GM18511 (cell line): ENCODE data around the gene SRGAP2B.
"Not testable (repeated sequence)": the region's sequence is repeated elsewhere in the genome, so short reads cannot be mapped to it uniquely, and the experiment has no call there.

Experiments
- ATAC-seq: cut with Tn5 transposase; IDR thresholded peaks from one replicate; pipeline ENCODE4 v1.9.1; 2021; ENCODE audit warnings: mild to moderate bottlenecking, moderate library complexity; ENCODE audit not compliant: unreplicated experiment

SRGAP2B gene

DNA sequence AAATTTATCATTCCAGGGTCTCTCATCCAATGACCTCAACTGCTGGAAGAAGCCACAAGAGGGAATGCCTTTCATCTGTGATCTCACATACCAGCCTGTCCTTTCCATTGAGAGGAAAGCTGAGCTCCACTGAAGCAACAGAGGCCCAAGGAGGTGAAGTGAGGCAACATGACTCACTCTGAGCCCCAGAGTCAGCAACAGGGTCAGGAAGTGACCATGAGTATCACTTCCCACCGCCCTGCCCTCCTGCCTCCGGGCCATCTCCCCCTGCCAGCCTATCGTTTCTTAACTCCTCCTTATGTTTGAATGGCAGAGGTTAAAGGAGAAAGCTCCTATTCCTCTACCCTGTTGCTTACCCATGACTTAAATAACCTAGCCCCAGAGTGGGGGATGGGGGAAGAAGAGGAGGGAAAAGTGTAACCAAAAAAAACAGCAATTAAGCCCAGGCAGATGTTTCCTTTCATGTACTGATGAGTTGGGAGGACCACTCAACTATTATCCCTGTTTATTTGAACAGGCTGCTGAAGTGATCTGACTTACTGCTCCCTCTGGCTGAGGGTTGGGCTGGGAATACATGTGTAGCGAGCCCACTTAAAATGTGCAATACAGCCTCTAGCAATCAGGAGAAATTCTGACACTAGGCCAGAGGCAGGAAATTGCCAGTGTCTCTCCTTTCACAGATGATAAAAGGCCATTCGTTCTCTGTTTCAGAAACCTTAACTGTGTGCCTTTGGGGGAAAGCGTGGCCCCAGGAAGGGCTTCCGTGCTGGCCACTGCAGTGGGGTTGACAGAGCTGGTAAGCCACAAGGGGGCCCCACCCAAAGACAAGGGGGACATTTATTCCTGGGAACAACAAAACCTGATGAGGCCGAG is 177.7 kb downstream of the SRGAP2B start:
- peak; percentile 59 for ATAC-seq

DNA sequence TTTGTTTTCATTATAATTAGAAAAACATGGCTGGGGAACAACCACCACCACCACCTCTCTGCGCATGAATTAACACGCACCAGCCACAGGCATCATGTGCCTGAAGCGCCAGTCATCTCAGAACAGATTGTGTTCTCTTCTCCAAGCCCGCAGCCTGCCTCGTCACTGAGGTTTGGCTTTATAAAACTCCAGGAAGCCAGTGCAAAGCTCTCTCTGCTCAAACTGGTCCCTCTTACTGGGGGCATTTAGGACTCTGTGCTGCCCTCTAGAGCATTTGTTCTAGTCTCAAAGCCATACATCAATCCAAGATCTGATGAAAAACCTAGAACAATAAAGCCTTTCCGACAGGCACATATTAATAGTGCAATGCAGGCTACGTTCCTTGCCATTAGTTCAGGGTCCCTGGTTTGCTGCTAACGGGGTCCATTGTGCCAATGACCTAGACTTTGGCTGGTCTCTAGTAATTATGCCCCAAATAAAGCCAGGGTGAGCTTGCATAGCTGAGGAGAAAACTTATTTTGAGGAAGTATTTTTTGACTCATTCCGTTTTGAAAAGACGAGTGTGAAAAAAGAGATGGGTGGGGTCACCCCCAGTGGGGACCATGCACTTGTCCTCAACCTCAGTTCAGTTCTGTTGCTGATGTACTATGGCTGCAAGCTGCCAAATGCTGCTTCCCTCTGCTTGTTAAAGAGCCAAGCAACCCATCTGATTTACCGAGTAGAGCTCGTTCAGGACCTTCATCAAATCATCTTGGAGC is 181.0 kb downstream of the SRGAP2B start:
- ATAC-seq, result not testable (repeated sequence)

DNA sequence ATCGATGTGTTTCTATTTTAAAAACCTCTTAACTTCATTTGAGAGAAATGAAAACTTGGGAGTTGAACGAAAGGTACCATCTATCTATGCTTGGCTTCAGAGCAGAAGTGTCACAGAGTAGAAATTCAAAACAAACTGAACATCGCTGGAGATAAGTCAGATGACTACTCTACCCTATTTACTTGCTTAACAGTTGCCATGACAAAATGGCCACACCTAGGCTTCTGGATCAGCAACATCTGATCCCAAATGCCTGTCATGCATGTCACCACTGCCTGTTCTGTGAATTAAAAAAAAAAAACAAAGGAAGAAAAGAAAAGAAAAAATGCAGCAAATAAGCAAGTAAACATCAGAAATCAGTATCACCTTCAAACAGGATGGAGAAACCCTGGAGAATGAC is 181.7 kb downstream of the SRGAP2B start:
- not testable (repeated sequence) for ATAC-seq

DNA sequence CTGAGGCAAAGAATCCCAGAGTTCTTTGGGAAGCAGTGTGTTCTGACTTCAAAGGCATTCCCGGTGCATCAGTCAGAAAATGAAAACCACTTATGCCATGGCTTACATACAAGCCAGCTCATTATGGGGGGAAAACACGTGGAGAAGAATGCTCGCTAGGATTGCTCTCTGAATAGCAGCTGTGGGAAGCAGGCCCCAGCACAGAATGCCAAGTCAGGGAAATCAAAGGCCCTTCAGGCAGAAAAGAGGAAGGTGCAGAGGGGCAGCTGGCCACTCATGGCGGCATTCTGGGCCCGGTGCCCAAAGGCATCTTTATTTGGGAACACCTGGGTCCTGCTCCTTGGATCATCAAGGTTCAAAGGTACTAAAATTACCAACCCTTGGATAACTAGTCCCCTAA is 184.4 kb downstream of the SRGAP2B start:
- ATAC-seq, result not testable (repeated sequence)

- not testable (repeated sequence) for ATAC-seq
Measured at GRCh38 chr1:144900841-144901240, 194.3 kb downstream of the SRGAP2B start.

- ATAC-seq, result not testable (repeated sequence)
Measured at GRCh38 chr1:144894454-144895201, 200.5 kb downstream of the SRGAP2B start.

GRCh38 chr1:144893710-144894438 is 201.3 kb downstream of the SRGAP2B start:
- ATAC-seq, result not testable (repeated sequence)

DNA sequence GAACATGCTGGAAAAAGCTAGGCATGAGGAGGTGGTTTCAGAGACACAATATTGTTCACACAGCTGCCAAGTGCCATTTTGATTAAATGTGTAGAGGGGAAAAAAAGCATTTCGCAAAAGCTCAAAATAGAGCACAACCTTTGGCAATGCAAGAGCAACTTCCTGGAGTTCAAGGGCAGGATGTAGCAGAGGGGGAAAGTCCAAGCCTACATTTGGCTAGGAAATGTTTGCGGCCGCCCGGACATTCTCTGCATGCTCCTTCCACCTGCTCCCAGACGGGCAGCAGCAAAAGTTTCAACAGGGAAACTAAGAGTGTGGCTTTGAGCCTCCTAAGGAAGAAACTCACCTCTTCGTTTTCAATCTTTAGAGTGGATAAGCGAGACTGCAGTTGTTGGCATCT is 202.1 kb downstream of the SRGAP2B start:
- ATAC-seq, result not testable (repeated sequence)

DNA sequence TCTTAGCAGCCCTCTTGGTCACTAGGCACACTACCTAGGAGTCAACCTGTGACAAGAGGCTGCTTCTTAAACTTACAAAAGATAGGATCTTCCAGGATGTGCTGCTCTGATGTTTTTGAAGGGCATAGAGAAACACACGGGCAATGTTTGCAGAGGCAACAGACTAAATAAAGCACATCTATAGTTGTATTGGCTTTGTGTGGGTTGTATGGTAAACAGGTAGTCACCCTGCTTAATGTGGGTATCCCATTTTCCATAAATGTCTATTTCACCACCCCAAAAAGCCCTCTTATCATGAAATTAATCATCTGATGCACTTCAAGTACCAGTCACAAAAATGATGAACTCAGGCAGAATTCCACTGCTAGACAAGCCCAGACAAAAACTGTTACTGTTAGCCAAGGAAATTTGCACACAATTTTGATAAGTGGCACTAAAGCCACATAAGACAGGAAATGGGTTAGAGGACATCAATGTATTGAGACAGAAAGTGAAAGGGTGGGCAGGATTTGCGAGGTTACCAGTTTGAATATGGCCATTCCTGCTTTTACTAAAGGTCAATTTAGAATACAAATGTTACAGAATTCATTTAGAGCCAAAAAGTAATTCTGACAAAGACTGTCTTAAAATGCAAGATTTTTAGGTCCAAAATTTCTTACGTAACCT is 205.5 kb downstream of the SRGAP2B start:
- not testable (repeated sequence) for ATAC-seq

DNA sequence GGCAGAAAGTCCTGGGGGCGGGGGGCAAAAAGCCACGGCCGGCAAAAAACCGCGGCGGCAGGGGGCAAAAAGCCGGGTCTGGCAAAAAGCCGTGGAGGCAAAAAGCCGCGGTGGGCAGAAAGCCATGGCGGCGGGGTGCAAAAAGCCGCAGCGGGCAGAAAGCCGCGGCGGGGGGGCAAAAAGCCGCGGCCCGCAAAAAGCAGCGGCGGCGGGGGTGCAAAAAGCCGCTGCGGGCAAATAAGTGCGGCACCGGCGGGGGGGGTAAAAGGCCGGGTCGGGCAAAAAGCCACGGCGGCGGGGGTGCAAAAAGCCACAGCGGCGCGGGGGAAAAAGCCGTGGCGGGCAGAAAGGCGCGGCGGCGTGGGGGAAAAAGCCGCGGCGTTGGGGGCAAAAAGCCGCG is 212.1 kb downstream of the SRGAP2B start:
- ATAC-seq, result not testable (repeated sequence)

DNA sequence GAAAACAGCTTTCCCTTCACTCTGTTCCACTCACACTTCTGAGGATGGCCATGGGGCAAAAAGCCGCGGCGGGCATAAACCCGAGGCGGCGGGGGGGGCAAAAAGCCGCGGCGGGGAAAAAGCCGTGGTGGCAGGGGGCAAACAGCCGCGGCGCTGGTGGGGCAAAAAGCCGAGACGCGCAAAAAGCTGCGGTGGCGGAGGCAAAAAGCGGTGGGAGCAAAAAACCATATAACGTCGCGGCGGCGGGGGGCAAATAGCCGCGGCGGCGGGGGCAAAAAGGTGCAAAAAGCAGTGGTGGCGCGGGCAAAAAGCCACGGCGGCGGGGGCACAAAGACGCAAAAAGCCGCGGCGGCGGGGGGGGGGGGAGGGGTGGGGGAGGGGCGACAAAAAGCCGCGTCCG is 212.8 kb downstream of the SRGAP2B start:
- not testable (repeated sequence) for ATAC-seq

DNA sequence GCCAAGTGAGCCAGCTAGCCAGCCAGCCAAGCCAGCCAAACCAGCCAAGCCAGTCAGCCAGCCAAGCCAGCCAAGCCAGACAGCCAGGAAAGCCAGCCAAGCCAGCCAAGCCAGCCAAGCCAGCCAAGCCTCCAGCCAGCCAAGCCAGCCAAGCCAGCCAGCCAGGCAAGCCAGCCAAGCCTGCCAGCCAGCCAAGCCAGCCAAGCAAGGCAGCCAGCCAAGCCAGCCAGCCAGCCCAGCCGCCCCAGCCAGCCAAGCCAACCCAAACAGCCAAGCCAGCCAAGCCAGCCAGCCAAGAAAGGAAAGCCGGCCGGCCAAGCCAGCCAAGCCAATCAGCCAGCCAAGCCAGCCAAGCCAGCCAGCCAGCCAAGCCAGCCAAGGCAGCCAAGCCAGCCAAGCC is 236.5 kb downstream of the SRGAP2B start:
- not testable (repeated sequence) for ATAC-seq
